GM23248 (cell line): ENCODE results near the gene USP31. TPM values are rescaled to one million over a fixed set of nuclear protein-coding genes. Genes with fewer than 3 reads are reported as not detected.

Experiments
- DNase-seq: peaks from one replicate; pipeline ENCODE4 v3.0.0-alpha.2; 2015
- H2AFZ ChIP-seq: fragments of 200-600 bp; sonication (generic); 2 replicates; pipeline ENCODE4 v1.6.1; 2016; ENCODE audit warnings: antibody characterized with exemption
- H3F3A ChIP-seq: fragments of 200-600 bp; sonication (generic); 2 replicates; pipeline ENCODE4 v1.6.1; 2016; ENCODE audit warnings: mild to moderate bottlenecking, antibody characterized with exemption, mixed run types; ENCODE audit not compliant: insufficient read depth
- H3K27ac ChIP-seq: fragments of 200-600 bp; sonication (generic); 2 replicates; pipeline ENCODE4 v1.5.1; 2016; ENCODE audit warnings: mild to moderate bottlenecking
- H3K27me3 ChIP-seq: fragments of 200-600 bp; sonication (generic); replicated peaks from 2 replicates; pipeline ENCODE4 v1.6.1; 2016; ENCODE audit warnings: mild to moderate bottlenecking; ENCODE audit not compliant: insufficient read depth
- H3K36me3 ChIP-seq: fragments of 200-600 bp; sonication (generic); 2 replicates; pipeline ENCODE4 v1.6.1; 2016; ENCODE audit warnings: low read depth, mild to moderate bottlenecking
- H3K4me1 ChIP-seq: fragments of 200-600 bp; sonication (generic); 2 replicates; pipeline ENCODE4 v1.6.1; 2016; ENCODE audit warnings: mild to moderate bottlenecking; ENCODE audit not compliant: insufficient read depth
- H3K4me2 ChIP-seq: fragments of 200-600 bp; sonication (generic); one replicate; pipeline ENCODE4 v1.6.1; 2016; ENCODE audit warnings: mild to moderate bottlenecking; ENCODE audit not compliant: unreplicated experiment
- H3K4me3 ChIP-seq: fragments of 200-600 bp; sonication (generic); 2 replicates; pipeline ENCODE4 v1.5.1; 2016; ENCODE audit warnings: mild to moderate bottlenecking
- H3K79me2 ChIP-seq: fragments of 200-600 bp; sonication (generic); 2 replicates; pipeline ENCODE4 v1.6.1; 2016; ENCODE audit warnings: mild to moderate bottlenecking; ENCODE audit not compliant: insufficient read depth
- H3K9ac ChIP-seq: fragments of 200-600 bp; sonication (generic); 2 replicates; pipeline ENCODE4 v1.6.1; 2016; ENCODE audit warnings: mild to moderate bottlenecking
- H3K9me2 ChIP-seq: fragments of 200-600 bp; sonication (generic); 2 replicates; pipeline ENCODE4 v1.6.1; 2016; ENCODE audit warnings: mixed run types, mild to moderate bottlenecking, moderate library complexity; ENCODE audit not compliant: insufficient read depth
- H3K9me3 ChIP-seq: fragments of 200-600 bp; sonication (generic); one replicate; pipeline ENCODE4 v1.6.1; 2017; ENCODE audit warnings: low read depth
- H4K20me1 ChIP-seq: fragments of 200-600 bp; sonication (generic); 2 replicates; pipeline ENCODE4 v1.6.0; 2016; ENCODE audit not compliant: insufficient read depth
- EZH2 ChIP-seq: fragments of 200-600 bp; sonication (generic); IDR thresholded peaks from 2 replicates; pipeline ENCODE4 v1.6.1; 2018; ENCODE audit warnings: antibody characterized with exemption, mild to moderate bottlenecking; ENCODE audit not compliant: insufficient read depth, poor library complexity, severe bottlenecking
- EZH2phosphoT487 ChIP-seq: fragments of 200-600 bp; sonication (generic); IDR thresholded peaks from 2 replicates; pipeline ENCODE4 v1.6.1; 2018; ENCODE audit warnings: antibody characterized with exemption, moderate library complexity, mild to moderate bottlenecking, low read depth; ENCODE audit not compliant: insufficient read depth
- WGBS, 2 experiments: methylation state at CpG; one replicate each; pipeline ENCODE4 v1.1.6; 2015 to 2017; ENCODE audit warnings: low lambda C conversion rate in 2 of 2, low coverage in 1 of 2; ENCODE audit errors: missing lambda C conversion rate in 2 of 2; 5-methylcytosine and 5-hydroxymethylcytosine counted together
- in situ Hi-C: fragments of 300-500 bp; cut with MboI; formaldehyde crosslinking; loops from 2 replicates; pipeline ENCODE4 v1.15.0; 2020
- polyA plus RNA-seq: library from polyadenylated mRNA; unstranded; fragments of >200 nt; fragmentation: Nextera tagmentation; extraction: Ambion mirVana; gene quantifications from 2 replicates; pipeline ENCODE4 v1.2.1, GENCODE V29; 2016
- total RNA-seq: library from RNA; depleted of rRNA; stranded (reverse); fragments of >200 nt; shearing (Covaris generic); gene quantifications from 2 replicates; pipeline ENCODE4 v1.2.3, GENCODE V29; 2014

USP31 gene
- total and polyA plus RNA-seq, 2 experiments from 2014 or later: 0.88 to 6.6 TPM

DNA sequence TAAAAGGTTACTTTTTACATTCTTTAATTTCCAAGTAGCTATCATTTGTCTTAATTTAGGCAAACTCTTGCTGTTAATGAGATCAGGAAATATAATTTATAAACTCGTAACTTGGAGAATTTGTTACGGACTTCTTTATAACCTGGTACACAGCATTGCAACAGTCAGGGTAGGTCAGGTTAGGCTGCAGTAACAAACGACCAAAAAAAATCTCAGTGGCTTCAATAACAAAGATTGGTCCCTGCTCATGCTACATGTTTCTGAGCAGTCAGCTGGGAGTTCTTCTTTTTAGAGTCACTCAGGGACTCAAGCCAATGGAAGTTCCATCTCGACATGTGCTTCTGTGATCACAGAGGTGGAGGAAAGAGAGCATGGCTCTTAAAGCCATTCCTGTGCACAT is 110.1 kb downstream of the USP31 start:
- H3K27me3 ChIP-seq: no peaks in the 10 kb centered on the region
- in situ Hi-C loops: no loop called here
- no peaks in the 10 kb centered on the region for H3K79me2 ChIP-seq
- H3K27ac ChIP-seq: no peak overlapping the region
- H2AFZ ChIP-seq: no peak overlapping the region
- no peaks in the 10 kb centered on the region for H3F3A ChIP-seq
- no peak overlapping the region for H3K4me3 ChIP-seq
- H3K9ac ChIP-seq: no peak overlapping the region
- WGBS, 2 experiments: 33 to 34% methylated on average over 4 of the region's 4 CpGs
- H3K9me2 ChIP-seq: no peaks in the 10 kb centered on the region
- H3K4me1 ChIP-seq: no peaks in the 10 kb centered on the region
- no peak for DNase-seq
- no peaks in the 10 kb centered on the region for H4K20me1 ChIP-seq
- no peaks in the 10 kb centered on the region for H3K9me3 ChIP-seq
- H3K36me3 ChIP-seq: no peaks in the 10 kb centered on the region
- no peak overlapping the region for H3K4me2 ChIP-seq
- TF ChIP-seq EZH2 (no peak), EZH2phosphoT487 (no peak)

DNA sequence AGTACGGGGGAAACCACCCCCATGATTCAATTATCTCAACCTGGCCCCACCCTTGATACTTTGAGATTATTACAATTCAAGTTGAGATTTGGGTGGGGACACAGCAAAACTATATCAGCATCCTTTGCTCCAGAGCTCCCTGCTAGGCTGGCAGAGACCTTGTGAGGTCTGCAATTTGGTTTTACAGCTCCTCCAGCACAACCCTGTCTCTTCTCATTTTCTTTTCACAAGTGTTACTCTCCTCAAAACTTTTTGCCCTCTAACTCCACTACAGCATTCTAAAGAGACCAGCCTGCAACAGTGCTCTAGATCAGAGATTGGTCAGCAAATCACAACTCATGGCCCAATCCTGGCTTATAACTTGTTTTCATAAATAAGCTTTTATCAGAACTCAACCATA is 114.0 kb downstream of the USP31 start:
- Histone ChIP-seq H3K36me3 (no peaks in the 10 kb centered on the region), H3K9me3 (no peaks in the 10 kb centered on the region), H2AFZ (no peak overlapping the region), H3K4me1 (no peaks in the 10 kb centered on the region), H4K20me1 (no peaks in the 10 kb centered on the region), H3K79me2 (no peaks in the 10 kb centered on the region), H3F3A (no peaks in the 10 kb centered on the region), H3K4me3 (no peak overlapping the region), H3K9me2 (no peaks in the 10 kb centered on the region), H3K27me3 (no peaks in the 10 kb centered on the region), H3K27ac (no peak overlapping the region), H3K4me2 (no peak overlapping the region), H3K9ac (no peak overlapping the region)
- in situ Hi-C loops: no loop called here
- DNase-seq: no peak
- 3 to 25% methylated on average over 1 of the region's 1 CpG for WGBS, 2 experiments
- no peak for TF ChIP-seq EZH2phosphoT487
- TF ChIP-seq EZH2: no peak

DNA sequence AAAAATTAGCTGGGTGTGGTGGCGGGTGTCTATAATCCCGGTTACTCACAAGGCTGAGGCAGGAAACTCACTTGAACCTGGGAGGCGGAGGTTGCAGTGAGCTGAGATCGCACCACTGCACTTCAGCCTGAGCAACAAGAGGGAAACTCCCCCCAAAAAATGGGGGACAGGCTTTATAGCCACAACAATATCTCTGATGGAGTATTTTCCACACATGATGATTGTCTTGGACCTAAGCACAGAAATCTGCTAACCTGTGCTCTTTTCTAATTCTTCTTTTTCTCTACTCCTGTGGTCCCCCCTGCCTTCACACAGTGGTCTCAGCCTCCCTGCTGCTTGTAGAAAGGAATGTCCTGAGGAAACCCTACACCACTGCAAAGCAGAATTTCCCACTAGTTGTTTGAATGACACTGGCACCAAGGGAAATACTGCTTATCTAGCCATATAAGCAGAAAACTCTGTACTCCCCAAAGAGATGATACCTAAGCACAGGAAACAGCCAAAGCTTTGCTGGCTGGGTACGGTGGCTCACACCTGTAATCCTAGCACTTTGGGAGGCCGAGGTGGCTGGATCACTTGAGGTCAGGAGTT is 117.6 kb downstream of the USP31 start:
- no peaks in the 10 kb centered on the region for H3K79me2 ChIP-seq
- H3K27me3 ChIP-seq: no peaks in the 10 kb centered on the region
- no peak overlapping the region for H2AFZ ChIP-seq
- WGBS, 2 experiments: 42 to 49% methylated on average over 6 of the region's 6 CpGs
- H3K36me3 ChIP-seq: no peaks in the 10 kb centered on the region
- H3K9me2 ChIP-seq: no peaks in the 10 kb centered on the region
- no peak for DNase-seq
- no peak overlapping the region for H3K4me3 ChIP-seq
- TF ChIP-seq EZH2: no peak
- TF ChIP-seq EZH2phosphoT487: no peak
- no peaks in the 10 kb centered on the region for H4K20me1 ChIP-seq
- H3K4me2 ChIP-seq: no peak overlapping the region
- no peak overlapping the region for H3K9ac ChIP-seq
- no peaks in the 10 kb centered on the region for H3K9me3 ChIP-seq
- no peak overlapping the region for H3K27ac ChIP-seq
- no peaks in the 10 kb centered on the region for H3F3A ChIP-seq
- in situ Hi-C loops: no loop called here
- no peaks in the 10 kb centered on the region for H3K4me1 ChIP-seq

GRCh38 chr16:23029733-23030420 is 119.4 kb downstream of the USP31 start:
- Histone ChIP-seq H3K4me2 (no peak overlapping the region), H3K9ac (no peak overlapping the region), H3K4me1 (0 out of 2 replicates have a peak, but pooled peaks cover 4% of the 10 kb centered on the region), H3K9me3 (no peaks in the 10 kb centered on the region), H2AFZ (no peak overlapping the region), H3K27me3 (no peaks in the 10 kb centered on the region), H3K79me2 (no peaks in the 10 kb centered on the region), H3K36me3 (no peaks in the 10 kb centered on the region), H3F3A (no peaks in the 10 kb centered on the region), H3K9me2 (no peaks in the 10 kb centered on the region), H3K4me3 (no peak overlapping the region), H4K20me1 (no peaks in the 10 kb centered on the region), H3K27ac (no peak overlapping the region)
- WGBS, 2 experiments: 11 to 18% methylated on average over 6 of the region's 6 CpGs
- DNase-seq: no peak
- no peak for TF ChIP-seq EZH2phosphoT487
- TF ChIP-seq EZH2: no peak
- in situ Hi-C loops: no loop called here
